ENCODE results near the gene TMUB2.
"Not testable (repeated sequence)": the region's sequence is repeated elsewhere in the genome, so short reads cannot be mapped to it uniquely, and the experiment has no call there.

TMUB2 gene

GRCh38 chr17:44186307-44187130 lies at the start of gene TMUB2:
Gene TMUB2, plus strand, starts transcription at chr17:44186972. Its CDS starts 737 bp downstream, at chr17:44187709.
- peak; percentile 99 for DNase-seq
- in situ Hi-C loops (cut with MboI; ENCODE audit: low pct_unique_long_range_greater_than_20kb, low sequenced_read_pairs) = no loop called here

- in situ Hi-C loops (cut with MboI; ENCODE audit: low pct_unique_long_range_greater_than_20kb, low sequenced_read_pairs) = loop anchor here (10.0 kb wide), 1 partner anchor 63 kb away; the partner anchor contains the start of gene G6PC3
- DNase-seq = peak; percentile 60
These were observed 48.7 kb upstream of the TMUB2 start for GRCh38 chr17:44137891-44138709.

GRCh38 chr17:44143921-44144320 lies 42.9 kb upstream of the TMUB2 start:
- DNase-seq; in situ Hi-C loops (cut with MboI; ENCODE audit: low pct_unique_long_range_greater_than_20kb, low sequenced_read_pairs): not testable (repeated sequence)

- in situ Hi-C loops (cut with MboI; ENCODE audit: low pct_unique_long_range_greater_than_20kb, low sequenced_read_pairs) = no loop called here
- no peak for DNase-seq
These were observed 41.6 kb upstream of the TMUB2 start for GRCh38 chr17:44144966-44145739.

GRCh38 chr17:44146375-44147346 lies 40.1 kb upstream of the TMUB2 start:
- in situ Hi-C loops (cut with MboI; ENCODE audit: low pct_unique_long_range_greater_than_20kb, low sequenced_read_pairs) = no loop called here
- no peak for DNase-seq

GRCh38 chr17:44147812-44148211 lies 39.0 kb upstream of the TMUB2 start:
- in situ Hi-C loops (cut with MboI; ENCODE audit: low pct_unique_long_range_greater_than_20kb, low sequenced_read_pairs) = no loop called here

GRCh38 chr17:44149066-44149465 lies 37.7 kb upstream of the TMUB2 start:
- DNase-seq; in situ Hi-C loops (cut with MboI; ENCODE audit: low pct_unique_long_range_greater_than_20kb, low sequenced_read_pairs): not testable (repeated sequence)

More at GRCh38 chr17:44147812-44148211, 39.0 kb upstream of the TMUB2 start:
- no peak for DNase-seq

- in situ Hi-C loops (cut with MboI; ENCODE audit: low pct_unique_long_range_greater_than_20kb, low sequenced_read_pairs) = no loop called here
- no peak for DNase-seq
These were observed 36.9 kb upstream of the TMUB2 start for GRCh38 chr17:44149750-44150329.

GRCh38 chr17:44152875-44153274 lies 33.9 kb upstream of the TMUB2 start:
- DNase-seq = no peak
- in situ Hi-C loops (cut with MboI; ENCODE audit: low pct_unique_long_range_greater_than_20kb, low sequenced_read_pairs) = no loop called here

- in situ Hi-C loops (cut with MboI; ENCODE audit: low pct_unique_long_range_greater_than_20kb, low sequenced_read_pairs) = no loop called here
- DNase-seq = no peak
These were observed 31.3 kb upstream of the TMUB2 start for GRCh38 chr17:44155488-44155887.

- in situ Hi-C loops (cut with MboI; ENCODE audit: low pct_unique_long_range_greater_than_20kb, low sequenced_read_pairs) = no loop called here
- DNase-seq = no peak
These were observed 27.1 kb upstream of the TMUB2 start for GRCh38 chr17:44159519-44160210.

- no peak for DNase-seq
- in situ Hi-C loops (cut with MboI; ENCODE audit: low pct_unique_long_range_greater_than_20kb, low sequenced_read_pairs) = no loop called here
These were observed 22.3 kb upstream of the TMUB2 start for GRCh38 chr17:44164476-44164875.

- no peak for DNase-seq
- in situ Hi-C loops (cut with MboI; ENCODE audit: low pct_unique_long_range_greater_than_20kb, low sequenced_read_pairs) = no loop called here
These were observed 19.5 kb upstream of the TMUB2 start for GRCh38 chr17:44167181-44167861.

- no peak for DNase-seq
- in situ Hi-C loops (cut with MboI; ENCODE audit: low pct_unique_long_range_greater_than_20kb, low sequenced_read_pairs) = no loop called here
These were observed 16.7 kb upstream of the TMUB2 start for GRCh38 chr17:44170135-44170498.

- in situ Hi-C loops (cut with MboI; ENCODE audit: low pct_unique_long_range_greater_than_20kb, low sequenced_read_pairs) = no loop called here
- DNase-seq = no peak
These were observed 16.1 kb upstream of the TMUB2 start, which contains the start of gene ASB16 for GRCh38 chr17:44170499-44171201. Gene ASB16, plus strand, starts transcription at chr17:44170704. Its CDS starts 86 bp downstream, at chr17:44170790.

- DNase-seq = no peak
- in situ Hi-C loops (cut with MboI; ENCODE audit: low pct_unique_long_range_greater_than_20kb, low sequenced_read_pairs) = no loop called here
These were observed 14.8 kb upstream of the TMUB2 start for GRCh38 chr17:44171931-44172455.

Measured in KBM-7 (cell line).